NB4 (cell line): ENCODE data around the gene RGS3.
A peak's percentile ranks its signal among the peaks of the same experiment; 100 is the strongest.

Source experiments
- DNase-seq: peaks from one replicate; pipeline ENCODE4 v3.0.0; 2010; ENCODE audit warnings: low read depth
- H3K4me3 ChIP-seq: one replicate; pipeline ENCODE4 v1.5.1; 2011; ENCODE audit warnings: mild to moderate bottlenecking, low read depth, low read length, moderate library complexity
- CTCF ChIP-seq: IDR thresholded peaks from one replicate; pipeline ENCODE4 v1.5.1; 2012; ENCODE audit warnings: low read depth, low read length
- MAX ChIP-seq: IDR thresholded peaks from 2 replicates; pipeline ENCODE4 v1.6.1; 2011; ENCODE audit warnings: low read depth, low read length
- MYC ChIP-seq: IDR thresholded peaks from 2 replicates; pipeline ENCODE4 v1.6.1; 2011; ENCODE audit warnings: low read depth, low read length
- POLR2A ChIP-seq: IDR thresholded peaks from 2 replicates; pipeline ENCODE4 v1.6.1; 2011; ENCODE audit warnings: mild to moderate bottlenecking; ENCODE audit not compliant: insufficient read length; ENCODE audit errors: extremely low read depth

Gene RGS3

GRCh38 chr9:113463418-113464285 lies at the start of gene RGS3:
RGS3 (plus strand) TSS chr9:113463727; CDS start chr9:113463803, 76 bp downstream.
- no peak for DNase-seq
- no peak for TF ChIP-seq POLR2A
- no peak for TF ChIP-seq CTCF
- TF ChIP-seq MAX = no peak
- TF ChIP-seq MYC = no peak
- no peak within 1 kb of the TSS for H3K4me3 ChIP-seq

DNA sequence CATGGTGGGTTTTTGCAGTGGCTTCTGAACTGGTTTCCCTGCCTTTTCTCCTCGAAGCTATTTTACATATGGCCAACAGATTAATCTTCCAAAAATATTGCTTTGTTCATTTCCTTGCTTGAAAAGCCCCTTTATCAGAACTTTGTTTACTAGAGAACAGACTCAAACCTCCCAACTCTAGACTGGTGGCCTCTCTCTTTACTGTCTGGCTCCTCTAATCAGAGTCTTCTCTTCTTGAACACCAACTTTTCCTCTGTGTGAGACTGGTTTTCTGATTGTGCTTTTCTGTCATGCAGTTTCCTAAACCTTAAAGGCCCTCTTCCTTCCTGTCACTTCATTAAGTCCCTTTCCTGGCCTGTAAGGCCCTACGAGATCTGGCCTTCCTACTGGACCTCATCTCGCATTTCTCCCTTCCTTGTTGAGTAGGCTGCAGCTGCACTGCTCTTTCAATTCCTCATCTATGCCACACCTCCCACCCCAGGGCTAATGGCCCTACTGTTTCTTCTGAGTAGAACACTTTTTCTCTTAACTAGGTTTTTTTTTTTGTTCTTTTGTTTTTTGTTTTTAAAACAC lies 47.3 kb upstream of the RGS3 start:
- TF ChIP-seq POLR2A (no peak), MAX (no peak), MYC (no peak), CTCF (no peak)
- H3K4me3 ChIP-seq = no peak overlapping the region
- peak; percentile 31 for DNase-seq

DNA sequence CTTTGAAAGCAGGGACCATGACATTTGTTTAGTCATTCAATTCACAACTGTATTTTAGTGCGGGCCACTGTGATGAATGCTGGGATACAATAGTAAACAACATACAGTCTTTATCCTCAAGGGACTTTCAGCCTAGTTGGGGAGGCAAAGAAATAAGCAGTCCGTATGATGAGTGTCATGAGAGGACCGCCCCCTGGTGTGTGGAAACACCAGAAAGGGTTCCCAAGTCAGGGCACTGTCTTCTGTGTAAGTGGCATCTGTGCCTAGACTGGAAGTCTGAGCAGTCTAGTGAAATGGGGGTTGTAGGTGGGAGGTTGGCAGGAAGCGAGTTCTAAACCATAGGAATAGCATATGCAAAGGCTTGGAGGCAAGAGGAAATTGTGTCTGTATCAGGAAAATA lies 46.2 kb upstream of the RGS3 start:
- H3K4me3 ChIP-seq = no peak overlapping the region
- peak; percentile 69 for DNase-seq
- TF ChIP-seq MAX (no peak), POLR2A (no peak), CTCF (peak; percentile 6), MYC (no peak)

DNA sequence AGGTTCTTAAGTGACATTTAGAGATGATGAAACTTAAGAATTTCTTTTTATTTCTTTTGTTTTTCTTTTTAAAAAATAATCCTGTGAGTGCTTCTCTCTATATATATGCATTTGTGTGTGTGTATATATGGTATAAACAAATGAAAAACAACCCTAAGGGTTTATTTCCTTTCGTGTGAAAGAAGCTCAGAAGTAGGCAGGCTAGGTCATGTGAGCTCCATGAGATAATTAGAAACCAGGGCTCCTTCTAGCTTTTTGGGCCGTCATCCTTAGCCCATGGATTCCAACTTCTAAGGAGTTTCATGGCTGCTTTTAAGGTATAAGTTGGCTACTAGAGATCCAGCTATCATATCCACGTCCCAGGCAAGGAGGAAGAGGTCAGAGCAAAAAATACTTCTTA lies 41.8 kb upstream of the RGS3 start:
- TF ChIP-seq MYC (no peak), CTCF (no peak), POLR2A (no peak), MAX (no peak)
- DNase-seq = no peak
- no peak overlapping the region for H3K4me3 ChIP-seq

DNA sequence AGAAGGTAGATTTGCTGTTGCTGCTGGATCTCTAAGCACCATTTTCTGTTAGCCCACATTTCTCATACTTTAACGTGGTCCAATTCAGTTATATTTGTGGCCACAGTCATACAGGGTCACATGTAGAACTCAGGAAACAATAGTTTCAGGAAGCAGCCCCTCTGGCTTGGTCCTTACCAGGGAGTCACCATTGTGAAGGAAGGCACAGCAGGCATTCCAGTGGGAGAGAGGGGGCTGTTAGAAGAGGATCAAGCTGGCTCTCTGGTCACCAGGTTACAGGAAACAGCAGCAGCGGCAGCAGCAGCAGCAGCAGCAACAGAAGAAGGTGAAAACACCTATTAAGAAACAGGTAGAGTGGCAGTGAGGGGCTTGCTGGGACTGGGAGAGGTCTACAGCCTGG lies 38.5 kb upstream of the RGS3 start:
- TF ChIP-seq MYC = no peak
- TF ChIP-seq CTCF = no peak
- TF ChIP-seq POLR2A = no peak
- no peak for TF ChIP-seq MAX
- DNase-seq = no peak
- H3K4me3 ChIP-seq = no peak overlapping the region
